AG09309 (cell line): ENCODE measurements around the gene KCNK6.

Experiments
- DNase-seq: peaks from one replicate; pipeline ENCODE4 v3.0.0-alpha.2; 2010; ENCODE audit warnings: low read depth
- H3K4me3 ChIP-seq: 2 replicates; pipeline ENCODE4 v1.5.1; 2011; ENCODE audit warnings: mild to moderate bottlenecking, low read depth, low read length, moderate library complexity; ENCODE audit not compliant: control insufficient read depth
- TF ChIP-seq, protein P1 (sequence below): IDR thresholded peaks from 2 replicates; pipeline ENCODE4 v1.5.1; 2011; ENCODE audit warnings: mild to moderate bottlenecking, low read depth, low read length, inconsistent platforms; ENCODE audit not compliant: insufficient read depth, control insufficient read depth; ENCODE audit errors: missing control alignments

Gene KCNK6

DNA sequence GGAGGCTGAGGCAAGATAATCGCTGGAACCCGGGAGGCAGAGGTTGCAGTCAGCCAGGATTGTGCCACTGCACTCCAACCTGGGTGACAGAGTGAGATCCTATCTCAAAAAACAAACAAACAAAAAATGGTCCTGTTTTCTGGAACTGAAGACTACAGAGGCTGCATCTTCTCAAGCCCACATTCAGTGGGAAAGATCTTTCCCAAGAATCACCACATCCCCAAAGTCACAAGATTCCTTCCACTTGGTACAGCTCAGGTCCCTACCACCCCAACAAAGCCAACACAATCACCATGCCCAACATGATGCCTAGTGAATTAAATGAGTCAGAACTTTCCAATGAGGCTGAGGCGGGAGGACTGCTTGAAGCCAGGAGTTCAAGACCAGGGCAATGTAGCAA lies 31.2 kb downstream of the KCNK6 start:
- TF ChIP-seq, protein P1, sequence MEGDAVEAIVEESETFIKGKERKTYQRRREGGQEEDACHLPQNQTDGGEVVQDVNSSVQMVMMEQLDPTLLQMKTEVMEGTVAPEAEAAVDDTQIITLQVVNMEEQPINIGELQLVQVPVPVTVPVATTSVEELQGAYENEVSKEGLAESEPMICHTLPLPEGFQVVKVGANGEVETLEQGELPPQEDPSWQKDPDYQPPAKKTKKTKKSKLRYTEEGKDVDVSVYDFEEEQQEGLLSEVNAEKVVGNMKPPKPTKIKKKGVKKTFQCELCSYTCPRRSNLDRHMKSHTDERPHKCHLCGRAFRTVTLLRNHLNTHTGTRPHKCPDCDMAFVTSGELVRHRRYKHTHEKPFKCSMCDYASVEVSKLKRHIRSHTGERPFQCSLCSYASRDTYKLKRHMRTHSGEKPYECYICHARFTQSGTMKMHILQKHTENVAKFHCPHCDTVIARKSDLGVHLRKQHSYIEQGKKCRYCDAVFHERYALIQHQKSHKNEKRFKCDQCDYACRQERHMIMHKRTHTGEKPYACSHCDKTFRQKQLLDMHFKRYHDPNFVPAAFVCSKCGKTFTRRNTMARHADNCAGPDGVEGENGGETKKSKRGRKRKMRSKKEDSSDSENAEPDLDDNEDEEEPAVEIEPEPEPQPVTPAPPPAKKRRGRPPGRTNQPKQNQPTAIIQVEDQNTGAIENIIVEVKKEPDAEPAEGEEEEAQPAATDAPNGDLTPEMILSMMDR, result no peak
- DNase-seq, result no peak

DNA sequence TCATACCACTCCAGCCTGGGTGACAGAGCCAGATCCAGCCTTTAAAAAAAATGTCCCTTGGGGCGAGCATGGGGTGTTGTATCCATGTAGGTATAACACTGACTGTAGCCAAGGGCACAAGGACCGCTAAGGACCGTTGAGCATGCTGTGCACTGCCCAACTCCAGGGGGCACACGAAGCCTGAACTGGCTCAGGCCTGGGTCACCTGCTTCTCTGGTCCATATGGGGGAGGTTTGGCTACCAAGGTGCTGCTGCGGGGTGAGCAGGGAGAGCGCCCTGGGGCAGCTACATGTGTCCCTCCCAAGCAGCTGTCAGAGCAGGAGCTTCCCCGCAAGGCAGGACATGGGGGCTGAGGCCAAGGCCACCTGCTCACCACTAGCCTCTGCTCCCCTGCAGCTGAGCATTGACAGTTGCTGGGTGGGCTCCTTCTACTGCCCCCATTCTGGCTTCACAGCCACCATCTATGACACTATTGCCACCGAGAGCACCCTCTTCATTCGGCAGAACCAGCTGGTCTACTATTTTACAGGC lies 32.3 kb downstream of the KCNK6 start:
- TF ChIP-seq, protein P1, result no peak
- DNase-seq, result no peak
- no peak overlapping the region for H3K4me3 ChIP-seq

More for the DNA sequence above, 31.2 kb downstream of the KCNK6 start:
- H3K4me3 ChIP-seq, result no peak overlapping the region

DNA sequence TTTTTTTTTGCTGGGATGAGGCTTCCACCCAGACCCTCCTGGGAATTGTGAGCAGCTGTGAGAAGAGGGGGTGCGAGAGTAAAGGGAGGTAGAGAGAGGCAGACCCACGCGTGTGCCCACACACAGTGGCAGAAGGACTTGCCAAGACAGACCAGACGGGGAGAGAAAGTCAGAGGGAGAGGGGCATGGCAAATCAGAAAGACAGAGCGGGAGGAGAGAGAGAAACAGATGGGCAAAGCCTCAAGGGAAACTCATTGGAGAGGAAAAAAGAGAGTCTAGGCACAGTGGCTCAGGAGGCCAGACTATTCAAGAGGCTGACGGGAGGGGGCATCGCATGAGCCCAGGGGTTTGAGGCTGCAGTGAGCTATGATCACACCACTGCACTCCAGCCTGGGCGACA lies 33.0 kb downstream of the KCNK6 start:
- TF ChIP-seq, protein P1, result no peak
- DNase-seq, result no peak
- no peak overlapping the region for H3K4me3 ChIP-seq

DNA sequence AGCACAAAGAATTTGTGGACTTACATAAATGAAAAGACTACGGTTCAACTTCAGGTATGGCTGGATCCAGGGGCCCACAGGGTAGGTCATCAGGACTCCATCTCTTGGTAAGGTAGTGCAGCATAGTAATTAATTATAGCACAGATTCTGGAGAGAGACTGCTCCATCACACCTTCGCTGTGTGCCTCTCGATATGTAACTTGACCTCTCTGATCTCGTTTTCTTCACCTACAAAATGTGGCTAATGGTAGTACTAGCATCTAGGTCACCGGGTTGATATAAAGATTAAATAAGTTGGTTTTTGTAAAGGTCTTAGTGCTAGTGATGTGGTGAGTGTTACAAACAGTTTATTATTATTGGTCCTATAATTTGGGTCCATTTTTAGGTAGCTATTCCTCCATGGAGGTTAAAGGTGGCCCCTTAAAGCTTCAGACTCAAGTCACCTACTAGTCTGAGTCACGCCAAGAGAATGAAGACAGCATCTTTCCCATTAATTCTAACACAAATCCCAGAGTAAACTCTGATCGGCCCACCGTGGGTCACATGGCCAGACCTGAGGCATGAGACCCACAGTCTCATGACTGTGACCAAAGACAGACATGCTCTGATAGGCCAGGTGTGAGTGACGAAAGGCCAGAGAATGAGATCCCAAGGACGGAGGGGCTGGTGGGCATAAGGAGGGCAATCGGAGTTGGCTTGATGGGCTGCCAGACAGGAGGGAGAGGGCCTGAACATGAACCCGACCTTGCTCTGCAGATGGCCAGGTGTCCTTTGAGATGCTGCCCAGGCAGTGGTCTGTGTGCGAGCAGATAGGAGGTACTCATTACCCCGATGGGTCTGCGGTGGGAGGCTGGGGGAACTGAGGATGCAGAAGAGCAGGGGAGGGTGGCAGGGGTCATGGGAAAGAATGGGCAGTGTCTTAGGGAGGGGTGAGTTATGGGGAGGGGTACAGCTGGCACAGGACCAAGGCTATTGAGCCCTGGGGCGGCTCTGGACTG lies 36.4 kb downstream of the KCNK6 start:
- no peak for DNase-seq
- TF ChIP-seq, protein P1, result no peak
- no peak overlapping the region for H3K4me3 ChIP-seq

DNA sequence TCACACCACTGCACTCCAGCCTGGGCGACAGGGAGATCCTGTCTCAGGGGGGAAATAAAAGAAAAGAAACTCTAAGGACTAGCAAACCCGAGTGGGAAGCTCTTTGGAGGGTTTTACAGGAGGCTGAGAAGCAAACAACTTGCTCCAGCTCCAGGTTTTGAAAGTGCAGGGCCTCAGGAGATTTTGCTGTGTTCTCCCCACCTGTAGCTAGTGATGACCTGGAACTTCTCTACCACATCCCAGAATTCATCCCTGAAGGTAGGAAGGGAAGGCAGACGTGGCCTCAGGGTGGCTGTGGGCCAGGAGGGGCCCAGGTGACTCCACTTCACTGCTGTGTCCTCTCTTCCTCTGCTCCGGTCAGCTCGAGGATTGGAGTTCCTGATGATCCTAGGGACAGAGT lies 38.4 kb downstream of the KCNK6 start:
- TF ChIP-seq, protein P1, result no peak
- H3K4me3 ChIP-seq, result no peak overlapping the region
- DNase-seq, result no peak

DNA sequence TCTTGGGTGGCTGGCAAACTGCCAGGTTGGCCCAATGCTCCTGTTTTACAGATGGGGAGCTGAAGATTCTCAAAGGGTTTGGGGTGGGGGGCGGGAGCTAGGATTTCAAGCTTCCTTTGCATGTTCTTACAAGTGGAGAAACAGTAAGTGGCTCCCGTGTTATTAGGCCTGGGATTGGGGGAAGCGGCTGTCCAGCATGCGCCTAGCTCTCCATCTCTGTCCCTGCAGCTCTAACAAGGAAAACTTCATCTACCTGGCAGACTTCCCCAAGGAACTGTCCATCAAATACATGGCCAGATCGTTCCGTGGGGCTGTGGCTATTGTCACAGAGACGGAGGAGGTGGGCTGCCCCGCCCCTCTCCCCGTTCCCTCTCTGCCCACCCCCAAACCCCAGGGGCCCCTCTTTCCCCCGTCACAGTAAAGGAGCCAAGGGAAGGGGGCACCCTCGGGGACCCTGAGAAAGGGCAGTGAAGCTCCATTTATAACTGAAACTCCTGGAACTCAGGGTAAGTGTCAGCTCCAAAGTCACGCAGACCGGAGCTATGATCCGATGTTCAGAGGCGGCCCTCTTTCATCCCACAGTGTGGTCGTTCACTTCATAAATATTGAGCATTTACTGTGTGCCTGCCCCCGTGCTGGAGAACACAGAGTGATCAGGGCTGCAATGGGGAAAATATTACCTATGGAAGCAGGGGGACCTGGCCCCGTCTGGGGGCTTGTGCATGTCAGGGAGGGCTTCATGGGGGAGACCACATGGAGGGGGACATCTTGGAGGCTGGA lies 39.8 kb downstream of the KCNK6 start:
- H3K4me3 ChIP-seq, result no peak overlapping the region
- TF ChIP-seq, protein P1, result no peak
- no peak for DNase-seq
